Lower lobe of right lung (tissue), 2 donors: ENCODE measurements around the gene UGT2A1. TPM values are rescaled to one million over a fixed set of nuclear protein-coding genes. Genes with fewer than 3 reads are reported as not detected.

Source experiments
- ATAC-seq, 2 donors: fragments of 200-7000 bp; cut with Tn5 transposase; one replicate each; pipeline ENCODE4 v1.9.1; 2020 to 2022; ENCODE audit warnings: mild to moderate bottlenecking in 2 of 2, moderate library complexity in 2 of 2
- DNase-seq: peaks from one replicate; pipeline ENCODE4 v3.0.0-alpha.2; 2020
- H3K27ac ChIP-seq: fragments of 200-600 bp; one replicate; pipeline ENCODE4 v1.8.0; 2022
- H3K27me3 ChIP-seq: fragments of 200-600 bp; one replicate; pipeline ENCODE4 v1.8.0; 2022; ENCODE audit warnings: low read depth
- H3K36me3 ChIP-seq: fragments of 200-600 bp; one replicate; pipeline ENCODE4 v1.8.0; 2022; ENCODE audit warnings: mild to moderate bottlenecking
- H3K4me1 ChIP-seq: fragments of 200-600 bp; one replicate; pipeline ENCODE4 v1.8.0; 2022
- H3K4me3 ChIP-seq: fragments of 200-600 bp; one replicate; pipeline ENCODE4 v1.8.0; 2022; ENCODE audit warnings: mild to moderate bottlenecking
- H3K9me3 ChIP-seq: fragments of 200-600 bp; one replicate; pipeline ENCODE4 v1.8.0; 2022
- CTCF ChIP-seq: fragments of 200-600 bp; IDR thresholded peaks from one replicate; pipeline ENCODE4 v1.8.0; 2022; ENCODE audit warnings: antibody characterized with exemption, mild to moderate bottlenecking
- intact Hi-C: fragments of 100-400 bp; cut with DNase I; formaldehyde crosslinking; loops from one replicate; pipeline ENCODE4 v1.11.0; 2022
- total RNA-seq: library from RNA; stranded (reverse); fragmentation: NEBNext Ultra II Directional; extraction: Animal tissue kit (Norgen Biotek cat#: 25700); gene quantifications from one replicate; pipeline ENCODE4 v1.2.1, GENCODE V29; 2021
- donor health status: DM: no; HTN: yes; CAD: no; lungs with severe emphysema.

UGT2A1 gene
- total RNA-seq, 1 donor from 2014 or later, result not detected

- Histone ChIP-seq H3K27ac (no peak overlapping the region), H3K4me3 (no peak overlapping the region), H3K9me3 (no peaks in the 10 kb centered on the region), H3K36me3 (no peaks in the 10 kb centered on the region), H3K27me3 (no peaks in the 10 kb centered on the region), H3K4me1 (no peaks in the 10 kb centered on the region)
- no peak for DNase-seq
- intact Hi-C loops, result no loop called here
- ATAC-seq, result no peak
- TF ChIP-seq CTCF, result peak; percentile 33
Observed at GRCh38 chr4:69617083-69617694, 35.9 kb downstream of the UGT2A1 start.

GRCh38 chr4:69610484-69610883 lies 42.6 kb downstream of the UGT2A1 start:
- H3K4me1 ChIP-seq, result no peaks in the 10 kb centered on the region
- no peak overlapping the region for H3K4me3 ChIP-seq
- no peak overlapping the region for H3K27ac ChIP-seq
- no peaks in the 10 kb centered on the region for H3K27me3 ChIP-seq
- DNase-seq (no peak), ATAC-seq (no peak)
- no peak for TF ChIP-seq CTCF
- no peaks in the 10 kb centered on the region for H3K9me3 ChIP-seq
- H3K36me3 ChIP-seq, result no peaks in the 10 kb centered on the region
- intact Hi-C loops, result no loop called here

GRCh38 chr4:69601065-69601464 lies 52.0 kb downstream of the UGT2A1 start:
- DNase-seq (no peak), ATAC-seq (no peak)
- intact Hi-C loops, result no loop called here
- H3K36me3 ChIP-seq, result no peaks in the 10 kb centered on the region
- no peak for TF ChIP-seq CTCF
- no peak overlapping the region for H3K27ac ChIP-seq
- no peak overlapping the region for H3K4me3 ChIP-seq
- no peaks in the 10 kb centered on the region for H3K4me1 ChIP-seq
- no peaks in the 10 kb centered on the region for H3K9me3 ChIP-seq
- H3K27me3 ChIP-seq, result no peaks in the 10 kb centered on the region

GRCh38 chr4:69600013-69600412 lies 53.0 kb downstream of the UGT2A1 start:
- Histone ChIP-seq H3K27me3 (no peaks in the 10 kb centered on the region), H3K9me3 (no peaks in the 10 kb centered on the region), H3K4me3 (no peak overlapping the region), H3K36me3 (no peaks in the 10 kb centered on the region), H3K27ac (no peak overlapping the region), H3K4me1 (no peaks in the 10 kb centered on the region)
- ATAC-seq (no peak), DNase-seq (no peak)
- intact Hi-C loops, result no loop called here
- TF ChIP-seq CTCF, result no peak

- no peak overlapping the region for H3K27ac ChIP-seq
- no peaks in the 10 kb centered on the region for H3K27me3 ChIP-seq
- ATAC-seq (no peak), DNase-seq (no peak)
- intact Hi-C loops, result no loop called here
- TF ChIP-seq CTCF, result no peak
- no peaks in the 10 kb centered on the region for H3K36me3 ChIP-seq
- H3K9me3 ChIP-seq, result no peaks in the 10 kb centered on the region
- no peak overlapping the region for H3K4me3 ChIP-seq
- no peaks in the 10 kb centered on the region for H3K4me1 ChIP-seq
Observed at GRCh38 chr4:69594382-69594781, 58.7 kb downstream of the UGT2A1 start.
